HepG2 (cell line): Measurements from ENCODE around the gene CENPP. TPM values are rescaled to one million over a fixed set of nuclear protein-coding genes. Genes with fewer than 3 reads are reported as not detected.

Experiments
- ATAC-seq: fragments of 200-7000 bp; cut with Tn5 transposase; 3 replicates; pipeline ENCODE4 v1.9.1; 2020; ENCODE audit warnings: mild to moderate bottlenecking, moderate library complexity
- BruUV-seq: library from RNA; stranded (reverse); fragments of 400-500 nt; replicated peaks from 2 replicates; lab custom pipeline; 2021; lab: Mats Ljungman, UMichigan
- CTCF ChIA-PET: fragments of 300-600 bp; formaldehyde crosslinking; extraction: SDS; loops from one replicate; lab custom pipeline; 2021; ENCODE audit warnings: low total read pairs, inconsistent platforms, low intra/inter-chr PET ratio; lab: Yijun Ruan, JAX
- POLR2A ChIA-PET: fragments of 350-600 bp; sonication (Branson Sonifier 250); formaldehyde crosslinking; loops from one replicate; lab custom pipeline; 2020; ENCODE audit warnings: antibody characterized with exemption, inconsistent platforms; lab: Yijun Ruan, JAX
- DNase-seq: peaks from one replicate; pipeline ENCODE4 v3.0.0-alpha.2; 2015; ENCODE audit warnings: low spot score
- FAIRE-seq: peaks from 3 replicates; lab custom pipeline; 2011; peaks lifted over from hg19 to GRCh38; lab: Jason Lieb, UNC
- H2AFZ ChIP-seq: one replicate; pipeline ENCODE4 v1.6.1; 2011; ENCODE audit warnings: low read length, inconsistent platforms
- H3K27ac ChIP-seq: fragments of 300-600 bp; 3 replicates; pipeline ENCODE4 v1.8.0; 2011; ENCODE audit warnings: mixed run types, mild to moderate bottlenecking, mixed read lengths, low read length, inconsistent platforms; ENCODE audit not compliant: insufficient read depth; ENCODE audit errors: extremely low read length
- H3K27me3 ChIP-seq, 2 experiments: fragments of 200-600 bp in 1 of 2; 2 replicates in 1 of 2; 3 replicates in 1 of 2; pipeline versions ENCODE4 v1.6.0 to v1.8.0; 2011; ENCODE audit warnings: low read length in 2 of 2, mild to moderate bottlenecking in 2 of 2, moderate library complexity in 2 of 2, inconsistent platforms in 1 of 2; ENCODE audit not compliant: insufficient read depth in 2 of 2, control insufficient read depth in 1 of 2
- H3K36me3 ChIP-seq, 2 experiments: fragments of 200-600 bp in 1 of 2; replicated peaks in 1 of 2; 2 replicates in 1 of 2; 3 replicates in 1 of 2; pipeline versions ENCODE4 v1.5.1 to v1.8.0; 2011; ENCODE audit warnings: low read length in 2 of 2, inconsistent platforms in 1 of 2; ENCODE audit not compliant: insufficient read depth in 2 of 2, control insufficient read depth in 1 of 2
- H3K4me1 ChIP-seq: 2 replicates; pipeline ENCODE4 v1.5.1; 2012; ENCODE audit warnings: low read length, inconsistent platforms; ENCODE audit not compliant: insufficient read depth
- H3K4me2 ChIP-seq: 2 replicates; pipeline ENCODE4 v1.6.0; 2011; ENCODE audit warnings: low read depth, low read length, inconsistent platforms
- H3K4me3 ChIP-seq, 3 experiments: fragments of 200-600 bp in 1 of 3; sonication (generic), shearing (Covaris generic) in 1 of 3; replicated peaks in 1 of 3; 2 replicates each; pipeline ENCODE4 v1.5.1; 2011 to 2016; ENCODE audit warnings: low read length in 3 of 3, inconsistent platforms in 2 of 3, low read depth in 2 of 3, mild to moderate bottlenecking in 2 of 3, control low read depth in 1 of 3, mixed read lengths in 1 of 3; ENCODE audit not compliant: insufficient read depth in 1 of 3
- H3K79me2 ChIP-seq: one replicate; pipeline ENCODE4 v1.6.1; 2011; ENCODE audit warnings: low read length, inconsistent platforms; ENCODE audit not compliant: insufficient read depth
- H3K9ac ChIP-seq: 2 replicates; pipeline ENCODE4 v1.6.0; 2011; ENCODE audit warnings: mild to moderate bottlenecking, low read depth, low read length, inconsistent platforms; ENCODE audit not compliant: insufficient read depth
- H3K9me3 ChIP-seq: 2 replicates; pipeline ENCODE4 v1.5.1; 2012; ENCODE audit warnings: mild to moderate bottlenecking, low read length
- H4K20me1 ChIP-seq: 2 replicates; pipeline ENCODE4 v1.6.0; 2011; ENCODE audit warnings: inconsistent platforms, mild to moderate bottlenecking, low read length, moderate library complexity; ENCODE audit not compliant: insufficient read depth
- TSC22D2 ChIP-seq: sonication (generic); formaldehyde crosslinking; IDR thresholded peaks from 2 replicates; pipeline ENCODE4 v1.5.1; 2020; ENCODE audit warnings: missing genetic modification reagents, mild to moderate bottlenecking, borderline replicate concordance
- ZNF747 ChIP-seq: sonication (generic); formaldehyde crosslinking; IDR thresholded peaks from 2 replicates; pipeline ENCODE4 v1.8.1; 2023; ENCODE audit warnings: missing genetic modification reagents, mild to moderate bottlenecking, borderline replicate concordance
- ZNF749 ChIP-seq: sonication (generic); formaldehyde crosslinking; IDR thresholded peaks from 2 replicates; pipeline ENCODE4 v1.8.0; 2022; ENCODE audit warnings: mild to moderate bottlenecking, missing genetic modification reagents, moderate library complexity, borderline replicate concordance
- whole genome bisulfite sequencing: methylation state at CpG from one replicate; pipeline ENCODE4 v1.1.6; 2017; ENCODE audit warnings: low lambda C conversion rate; 5-methylcytosine and 5-hydroxymethylcytosine counted together
- in situ Hi-C: cut with HindIII; loops from 2 replicates; pipeline ENCODE4 v1.10.0; 2017; ENCODE audit warnings: low pct_unique_long_range_greater_than_20kb; ENCODE audit not compliant: extremely low pct_ligation_motif_present
- intact Hi-C: fragments of 100-400 bp; cut with micrococcal nuclease; formaldehyde crosslinking; loops from one replicate; pipeline ENCODE4 v1.10.0; 2022; ENCODE audit not compliant: unreplicated experiment
- polyA plus RNA-seq, 8 experiments: library from polyadenylated mRNA; depleted of rRNA in 3 of 8; stranded (reverse) in 7 of 8; unstranded in 1 of 8; fragments of >200 nt; fragmentation: Illumina TruSeq in 4 of 8; extraction: Trizol in 4 of 8; gene quantifications; 2 replicates each; pipeline versions ENCODE4 v1.2.1 to v1.2.3, GENCODE V29; 2011 to 2016; ENCODE audit warnings: low read depth in 4 of 8, missing spikeins in 1 of 8, mixed read lengths in 1 of 8; ENCODE audit not compliant: insufficient read depth in 1 of 8
- total RNA-seq, 5 experiments: library from RNA; depleted of rRNA; stranded (reverse); fragments of >200 nt; fragmentation: Illumina TruSeq; extraction: Trizol; gene quantifications; 2 replicates each; pipeline ENCODE4 v1.2.3, GENCODE V29; 2016; ENCODE audit warnings: low read depth in 1 of 5

Gene CENPP
- total and polyA plus RNA-seq, 2 of the 13 experiments (the other 11 are each of a cell fraction or from before 2014, with no cell fraction given) = 2.0 to 11.4 TPM

- ChIA-PET CTCF (no interaction called here), POLR2A (no interaction called here)
- no peaks in the 10 kb centered on the region; a peak in 1 of 5 replicates for H3K27me3 ChIP-seq
- FAIRE-seq = no peak
- no peak for ATAC-seq
- no peaks in the 10 kb centered on the region for H3K79me2 ChIP-seq
- no peaks in the 10 kb centered on the region for H3K9me3 ChIP-seq
- no peaks in the 10 kb centered on the region for H4K20me1 ChIP-seq
- no peak overlapping the region for H3K27ac ChIP-seq
- in situ Hi-C loops = loop anchor here (5.0 to 10.0 kb wide), 3 partner anchors 129 to 497 kb away; partner anchors contain the start of genes CENPP and NOL8
- no peak for DNase-seq
- no peak overlapping the region for H3K4me3 ChIP-seq
- H2AFZ ChIP-seq = no peak overlapping the region
- peaks cover 11 to 43% of the 10 kb centered on the region in 2 experiments; a peak in 4 of 5 replicates for H3K36me3 ChIP-seq
- H3K4me1 ChIP-seq = no peaks in the 10 kb centered on the region
- TF ChIP-seq ZNF749 (no peak), TSC22D2 (no peak)
- TF ChIP-seq, all 625 proteins: peak for 0
- intact Hi-C loops = no loop called here
- Histone ChIP-seq H3K4me2 (no peak overlapping the region), H3K9ac (no peak overlapping the region)
- 97% methylated on average over 13 of the region's 13 CpGs for WGBS
- no TSS peak for BruUV-seq
Measured at GRCh38 chr9:92631452-92632343, 305.9 kb downstream of the CENPP start.

GRCh38 chr9:92632641-92633040 is 306.9 kb downstream of the CENPP start:
- no peaks in the 10 kb centered on the region for H3K9me3 ChIP-seq
- H3K79me2 ChIP-seq = no peaks in the 10 kb centered on the region
- ChIA-PET POLR2A (no interaction called here), CTCF (no interaction called here)
- TF ChIP-seq ZNF747 = no peak
- DNase-seq (no peak), ATAC-seq (no peak), FAIRE-seq (no peak)
- H3K27ac ChIP-seq = no peak overlapping the region
- H3K36me3 ChIP-seq = peaks cover 14 to 52% of the 10 kb centered on the region in 2 experiments; a peak in 4 of 5 replicates
- H3K4me1 ChIP-seq = no peaks in the 10 kb centered on the region
- no peak overlapping the region for H2AFZ ChIP-seq
- H3K9ac ChIP-seq = no peak overlapping the region
- H3K4me2 ChIP-seq = no peak overlapping the region
- in situ Hi-C loops = loop anchor here (5.0 to 10.0 kb wide), 3 partner anchors 130 to 498 kb away; partner anchors contain the start of genes CENPP and NOL8
- WGBS = 95% methylated on average over 4 of the region's 5 CpGs
- H4K20me1 ChIP-seq = no peaks in the 10 kb centered on the region
- H3K27me3 ChIP-seq = no peaks in the 10 kb centered on the region
- intact Hi-C loops = no loop called here
- BruUV-seq = no TSS peak
- H3K4me3 ChIP-seq = no peak overlapping the region
